Suppressor macrophage treated with lipopolysaccharide for 4 hours (primary cell): ENCODE measurements around the gene PARVB.

Source experiments
- DNase-seq: peaks from one replicate; pipeline ENCODE4 v3.0.0-alpha.2; 2020

The PARVB gene, protein sequence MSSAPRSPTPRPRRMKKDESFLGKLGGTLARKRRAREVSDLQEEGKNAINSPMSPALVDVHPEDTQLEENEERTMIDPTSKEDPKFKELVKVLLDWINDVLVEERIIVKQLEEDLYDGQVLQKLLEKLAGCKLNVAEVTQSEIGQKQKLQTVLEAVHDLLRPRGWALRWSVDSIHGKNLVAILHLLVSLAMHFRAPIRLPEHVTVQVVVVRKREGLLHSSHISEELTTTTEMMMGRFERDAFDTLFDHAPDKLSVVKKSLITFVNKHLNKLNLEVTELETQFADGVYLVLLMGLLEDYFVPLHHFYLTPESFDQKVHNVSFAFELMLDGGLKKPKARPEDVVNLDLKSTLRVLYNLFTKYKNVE

DNA sequence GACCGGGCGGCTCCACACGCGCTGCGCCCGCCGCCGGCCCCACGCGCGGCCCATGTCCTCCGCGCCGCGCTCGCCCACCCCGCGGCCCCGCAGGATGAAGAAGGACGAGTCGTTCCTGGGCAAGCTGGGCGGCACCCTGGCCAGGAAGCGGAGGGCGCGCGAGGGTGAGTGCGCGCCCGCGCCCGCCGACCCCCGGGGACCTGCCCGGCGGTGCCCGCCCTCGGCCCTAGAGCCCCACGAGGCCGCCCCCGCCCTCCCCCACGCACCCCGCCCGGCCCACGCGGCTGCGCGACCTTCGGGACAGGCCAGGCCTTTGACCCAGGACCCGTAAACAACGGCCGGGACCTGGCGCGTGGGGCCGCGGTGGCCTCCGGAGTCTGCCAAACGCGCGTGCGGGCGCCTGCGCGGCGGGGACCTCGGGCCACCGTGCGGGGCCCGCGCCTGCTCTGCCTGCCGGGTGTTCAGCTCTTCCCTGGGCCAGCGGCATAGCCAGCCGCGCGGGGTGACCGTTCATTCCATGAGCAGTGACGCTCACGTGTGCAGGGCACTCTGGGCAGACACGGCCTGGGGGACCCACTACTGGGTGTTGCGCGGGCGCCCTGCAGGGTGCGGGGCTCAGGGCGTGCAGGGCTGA, at the start of gene PARVB:
Gene PARVB (plus strand): TSS at position 15 of the 634 bp plus-strand sequence. CDS start 38 bp downstream, at position 53.
- DNase-seq = peak; percentile 59

DNA sequence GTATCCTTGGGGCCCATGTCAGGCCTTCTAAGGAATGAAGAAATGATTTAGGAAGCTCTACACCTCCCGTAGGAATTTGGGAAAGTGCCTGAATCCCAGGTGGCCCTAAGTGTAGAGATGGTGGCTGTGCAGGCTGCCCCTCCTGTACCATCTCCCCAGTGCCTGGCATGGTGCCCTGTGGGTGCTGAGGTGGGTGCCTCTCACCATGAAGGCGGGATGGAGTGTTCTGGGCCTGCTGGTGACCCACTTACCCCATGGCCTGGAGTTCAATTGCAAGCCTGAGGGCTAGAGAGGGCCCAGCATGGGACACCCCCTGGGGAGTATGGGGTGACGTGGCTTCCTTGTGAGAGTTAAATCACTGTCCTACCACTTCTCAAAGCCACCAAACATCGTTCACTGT, 49.1 kb upstream of the PARVB start:
- DNase-seq = no peak

DNA sequence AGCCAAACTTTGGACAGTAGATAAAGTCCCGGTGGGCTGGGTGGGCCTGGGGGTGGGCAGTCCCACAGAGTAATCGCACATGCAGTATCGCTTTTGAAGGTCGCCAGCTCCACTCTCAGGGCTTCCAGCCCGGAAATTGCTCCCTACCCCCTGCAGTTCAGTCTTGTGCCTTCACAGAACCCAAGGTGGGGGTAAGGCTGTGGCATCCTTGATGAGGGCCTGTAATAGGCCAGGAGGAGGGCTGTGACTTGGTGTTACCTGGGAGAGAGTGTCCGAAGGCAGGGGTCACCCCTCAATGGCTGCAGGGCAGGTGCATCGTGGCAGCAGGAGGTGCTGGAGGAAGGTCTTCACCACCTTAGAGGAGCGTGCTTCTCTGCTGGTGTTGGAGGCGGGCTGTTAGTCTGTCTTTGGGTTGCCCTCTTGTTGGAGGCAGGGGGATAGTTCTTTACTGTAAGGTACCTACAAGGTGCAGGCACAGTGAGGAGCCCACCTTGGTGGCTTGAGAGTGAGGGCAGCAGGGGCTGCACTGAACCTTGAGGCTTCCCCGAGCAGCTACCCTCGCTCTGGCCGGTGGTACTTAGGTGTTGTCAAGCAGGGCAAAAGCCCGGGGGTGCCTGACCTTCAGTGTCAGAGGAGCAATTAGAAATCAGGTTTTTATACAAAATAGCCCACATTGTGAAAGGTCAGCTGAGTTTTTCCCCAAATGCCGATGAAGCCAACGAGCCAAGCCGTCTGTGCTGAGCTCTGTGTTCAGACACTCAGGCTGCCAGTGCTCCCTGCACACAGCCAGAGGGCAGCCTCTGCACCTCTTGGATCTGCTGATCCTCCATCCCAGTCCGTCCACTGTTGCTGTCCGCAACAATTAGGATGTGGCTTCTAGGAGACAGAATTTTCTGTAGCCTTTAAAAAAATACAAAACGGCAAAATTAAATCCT, 47.0 kb upstream of the PARVB start:
- no peak for DNase-seq

DNA sequence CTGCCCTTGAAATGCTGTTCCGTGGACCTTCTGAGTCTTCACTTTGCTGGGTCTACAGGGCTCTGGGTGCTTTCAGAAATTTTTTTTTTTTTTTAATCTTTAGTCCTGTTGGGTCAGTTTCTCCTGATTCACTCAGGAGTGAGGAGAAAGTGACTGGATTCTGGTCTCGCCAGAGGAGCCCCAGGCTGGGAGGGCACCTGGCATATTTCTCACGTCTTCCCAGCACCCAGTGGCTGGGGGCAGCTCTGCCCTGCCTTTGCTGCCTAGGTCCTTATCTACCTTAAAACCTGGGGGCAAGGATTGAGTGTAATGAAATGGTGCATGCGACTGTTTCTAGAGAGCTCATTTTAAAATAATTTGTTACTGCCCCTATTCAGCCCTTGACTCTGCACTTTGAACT, 45.5 kb upstream of the PARVB start:
- no peak for DNase-seq

DNA sequence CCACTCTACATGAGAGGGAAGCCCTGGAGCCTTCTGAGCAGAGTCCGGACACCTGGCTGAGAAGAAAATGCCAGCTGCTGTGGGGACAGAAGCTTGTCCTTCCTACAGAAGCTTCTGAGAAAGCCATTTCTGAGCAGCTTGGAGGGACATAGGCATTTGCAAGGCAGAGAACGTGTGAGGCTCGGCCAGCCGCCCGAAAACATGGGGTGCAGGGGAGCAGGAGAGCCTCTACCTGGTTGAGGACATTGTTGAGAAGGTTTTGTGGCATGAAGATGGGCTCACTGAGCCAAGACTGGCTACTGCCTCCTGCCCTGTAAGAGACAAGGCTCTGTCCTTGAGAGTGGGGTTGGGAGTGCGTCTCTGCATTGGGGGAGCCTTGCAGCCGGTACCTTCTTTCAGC, 43.5 kb upstream of the PARVB start:
- DNase-seq = no peak

DNA sequence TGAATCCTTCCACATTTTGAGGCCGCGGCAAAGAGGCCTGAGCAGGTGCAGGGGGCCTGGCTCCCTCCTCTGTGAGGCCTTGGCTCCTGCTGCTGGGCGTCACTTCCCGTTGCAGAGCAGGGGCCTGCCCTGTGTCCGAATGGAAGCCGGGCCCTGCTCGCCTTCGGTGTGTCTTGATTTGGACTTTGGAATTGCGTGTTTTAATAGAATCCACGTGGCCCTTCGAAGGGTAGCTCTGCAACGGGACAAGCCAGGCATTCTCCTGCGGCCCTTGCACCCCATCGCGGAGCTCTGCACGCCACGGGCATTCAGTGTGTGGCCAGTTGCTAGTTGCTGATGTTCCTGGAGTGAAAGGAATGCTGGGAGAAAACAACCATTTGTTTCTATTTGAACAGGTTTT, 43.1 kb upstream of the PARVB start:
- no peak for DNase-seq

DNA sequence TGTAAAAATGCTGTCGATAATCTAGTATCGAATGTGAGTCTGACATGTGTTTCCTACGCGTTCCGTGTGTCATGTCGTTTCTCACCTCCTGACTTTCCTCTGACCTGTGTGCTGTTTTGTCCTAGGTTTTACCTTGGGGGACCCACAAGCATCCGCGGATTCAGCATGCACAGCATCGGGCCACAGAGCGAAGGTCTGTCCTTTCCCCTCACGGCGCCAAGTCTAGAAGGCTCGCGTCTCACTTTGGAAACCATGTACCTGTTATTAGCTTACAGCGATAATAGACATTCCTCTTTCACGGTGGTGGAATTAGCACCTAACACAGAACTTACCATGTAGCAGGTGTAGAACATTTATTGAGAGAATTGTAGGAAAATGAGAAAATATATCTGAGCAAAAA, 40.3 kb upstream of the PARVB start:
- no peak for DNase-seq

DNA sequence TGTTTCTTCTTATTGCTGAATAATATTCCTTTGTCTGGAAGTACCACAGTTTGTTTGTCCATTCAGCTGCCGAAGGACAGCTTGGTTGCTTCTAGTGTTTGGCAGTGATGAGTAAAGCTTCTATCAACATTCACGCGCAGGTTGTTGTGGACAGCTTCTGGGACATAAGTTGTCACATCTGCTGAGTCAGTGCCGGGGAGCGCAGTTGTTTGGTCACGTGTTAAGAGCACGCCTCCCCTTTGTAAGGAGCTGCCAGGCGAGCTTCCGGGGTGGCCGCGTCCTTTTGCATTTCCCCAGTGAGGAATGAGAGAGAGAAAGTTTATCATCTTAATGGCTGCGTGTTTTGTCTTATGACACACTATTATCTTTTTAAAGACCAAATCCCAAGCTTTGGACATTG, 38.6 kb upstream of the PARVB start:
- DNase-seq = no peak

DNA sequence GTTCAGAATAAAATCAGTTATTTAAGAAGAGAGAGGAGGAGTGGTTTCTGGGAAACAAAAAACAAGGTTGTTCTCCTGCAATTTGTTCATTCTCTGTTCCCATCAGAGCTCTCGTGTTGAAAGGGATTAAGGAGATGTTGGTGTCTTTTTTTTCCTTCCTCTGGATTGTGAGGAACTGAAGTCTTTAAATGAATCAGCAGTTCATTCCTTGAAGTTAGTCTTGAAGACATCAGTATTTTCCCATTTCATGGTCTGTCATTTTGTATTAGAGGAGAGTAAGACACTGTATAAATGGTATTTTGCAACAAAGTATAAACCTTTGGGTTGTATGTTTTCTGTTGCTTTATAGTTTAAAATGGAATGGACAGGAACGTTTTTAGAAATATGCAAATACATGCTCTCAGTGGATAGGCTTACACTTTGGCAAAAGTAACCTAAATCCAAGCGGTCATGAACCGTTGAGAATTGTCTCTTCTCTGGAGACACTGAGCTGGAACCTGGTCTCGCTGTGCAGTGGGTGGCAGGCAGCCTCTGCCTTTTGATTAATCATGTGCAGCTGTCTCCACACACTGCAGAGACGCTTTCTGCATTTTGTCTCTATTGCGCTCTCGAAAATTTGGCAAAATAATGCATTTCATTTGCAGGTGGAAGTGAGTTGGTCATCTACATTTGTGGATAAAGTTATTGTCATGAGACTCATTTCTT, 35.8 kb upstream of the PARVB start:
- DNase-seq = no peak

DNA sequence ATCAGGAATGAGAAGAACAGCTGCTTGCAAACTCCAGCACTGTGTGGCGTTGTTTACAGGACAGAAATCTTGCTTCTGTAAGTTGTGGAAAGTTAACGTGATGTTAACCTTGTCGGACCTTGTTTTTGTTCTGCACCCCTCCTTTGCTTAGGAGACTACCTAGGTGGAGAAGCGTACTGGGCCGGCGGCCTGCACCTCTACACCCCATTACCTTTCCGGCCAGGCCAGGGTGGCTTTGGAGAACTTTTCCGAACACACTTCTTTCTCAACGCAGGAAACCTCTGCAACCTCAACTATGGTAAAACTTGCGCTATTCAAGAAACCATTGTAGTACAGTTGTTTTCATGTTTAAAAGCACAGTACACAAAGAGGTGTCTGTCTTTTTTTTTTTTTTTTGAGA, 35.1 kb upstream of the PARVB start:
- DNase-seq = no peak

DNA sequence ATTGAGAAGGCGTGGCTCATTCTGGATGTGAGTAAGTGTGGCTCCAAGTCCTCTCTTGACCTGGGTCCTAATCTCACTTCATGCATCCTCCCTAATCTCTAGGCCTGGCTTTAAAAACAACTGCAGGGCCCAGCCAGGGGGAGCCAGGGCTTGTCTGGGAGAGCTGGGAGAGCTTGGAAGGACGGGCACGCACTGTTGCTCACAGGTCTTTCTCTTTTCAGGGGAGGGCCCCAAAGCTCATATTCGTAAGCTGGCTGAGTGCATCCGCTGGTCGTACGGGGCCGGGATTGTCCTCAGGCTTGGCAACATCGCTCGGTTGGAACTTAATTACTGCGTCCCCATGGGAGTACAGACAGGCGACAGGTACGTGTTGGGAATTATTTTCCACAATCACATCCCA, 34.1 kb upstream of the PARVB start:
- no peak for DNase-seq

DNA sequence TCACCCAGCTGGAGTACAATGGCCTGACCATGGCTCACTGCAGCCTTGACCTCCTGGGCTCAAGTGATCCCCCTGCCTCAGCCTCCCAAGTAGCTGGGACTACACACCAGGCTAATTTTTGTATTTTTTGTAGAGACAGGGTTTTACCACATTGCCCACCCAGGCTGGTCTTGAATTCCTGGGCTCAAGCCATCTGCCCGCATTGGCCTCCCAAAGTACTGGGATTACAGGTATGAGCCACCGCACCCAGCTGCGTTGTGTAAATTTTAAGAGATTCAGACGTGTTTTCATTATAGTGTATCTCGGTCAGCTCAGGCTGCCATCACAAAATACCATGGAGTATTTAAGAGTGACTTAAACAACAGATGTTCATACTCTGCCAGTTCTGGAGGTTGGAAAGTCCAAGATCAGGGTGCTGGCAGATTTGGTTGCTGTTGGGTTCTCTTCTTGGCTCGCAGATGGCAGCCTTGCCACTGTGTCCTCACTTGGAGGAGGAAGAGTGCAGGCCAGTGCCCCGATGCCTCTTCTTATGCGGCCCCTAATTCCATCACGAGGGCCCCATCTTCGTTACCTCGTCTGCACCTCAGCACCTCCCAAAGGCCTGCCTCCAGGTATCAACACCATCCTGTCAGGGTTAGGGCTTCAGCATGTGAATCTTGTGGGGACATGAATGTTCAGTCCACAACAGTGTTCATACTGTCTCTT, 32.6 kb upstream of the PARVB start:
- DNase-seq = no peak

DNA sequence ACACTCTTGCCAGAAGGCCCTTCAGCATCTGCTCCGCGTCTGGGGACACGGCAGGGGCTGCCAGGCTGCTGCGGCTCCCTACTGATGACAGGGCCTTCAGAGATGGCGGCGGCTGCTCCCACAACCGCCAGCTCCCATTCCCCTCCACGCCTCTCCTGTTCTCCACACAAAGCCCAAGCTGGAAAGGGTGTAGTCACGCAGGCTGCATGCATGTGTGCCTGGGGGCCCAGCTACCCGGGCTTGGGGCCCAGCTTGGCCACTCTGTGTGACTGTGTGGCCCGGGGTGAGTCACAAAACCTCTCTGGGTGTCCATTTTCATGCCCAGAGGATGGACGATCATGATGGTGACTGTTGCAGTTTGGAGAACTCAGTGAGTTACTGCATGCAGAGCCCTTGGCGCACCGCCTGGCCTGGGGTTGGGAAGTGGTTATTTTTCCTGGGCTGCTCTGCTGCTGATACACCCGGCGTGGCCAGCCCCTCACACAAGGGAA, 31.7 kb upstream of the PARVB start:
- no peak for DNase-seq

DNA sequence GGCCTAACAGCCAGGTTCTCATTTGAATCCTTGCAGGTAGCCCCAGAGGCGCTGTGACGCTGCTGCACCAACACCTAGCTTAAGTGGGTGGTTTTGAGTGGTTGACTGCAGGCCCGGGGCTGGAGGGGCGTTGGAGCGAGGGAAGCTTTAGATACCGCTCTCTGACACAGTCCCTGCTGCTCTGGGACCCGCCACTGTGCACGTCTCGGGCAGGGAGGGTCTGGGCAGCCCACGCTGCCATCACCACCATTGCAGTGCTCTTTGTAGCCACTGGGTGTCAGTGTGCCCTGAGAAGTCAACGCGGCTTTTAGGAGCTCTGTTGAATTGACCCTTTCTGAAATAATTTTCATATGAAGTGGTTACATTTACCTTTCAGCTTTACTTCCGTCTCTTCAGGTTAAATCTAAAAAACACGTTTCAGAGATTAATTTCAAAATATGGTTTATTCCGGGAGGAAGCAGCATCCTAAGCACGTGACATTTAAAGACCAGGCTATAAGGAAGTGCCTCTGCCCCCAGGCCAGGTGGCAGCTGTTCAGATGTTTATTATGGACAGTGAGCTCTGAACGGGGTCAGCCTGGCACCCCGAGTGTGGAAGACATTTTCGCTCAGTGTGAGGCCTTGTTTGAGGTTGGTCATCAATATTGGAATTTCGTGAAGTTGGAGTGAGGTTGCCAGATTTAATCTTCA, 30.9 kb upstream of the PARVB start:
- DNase-seq = peak; percentile 73

DNA sequence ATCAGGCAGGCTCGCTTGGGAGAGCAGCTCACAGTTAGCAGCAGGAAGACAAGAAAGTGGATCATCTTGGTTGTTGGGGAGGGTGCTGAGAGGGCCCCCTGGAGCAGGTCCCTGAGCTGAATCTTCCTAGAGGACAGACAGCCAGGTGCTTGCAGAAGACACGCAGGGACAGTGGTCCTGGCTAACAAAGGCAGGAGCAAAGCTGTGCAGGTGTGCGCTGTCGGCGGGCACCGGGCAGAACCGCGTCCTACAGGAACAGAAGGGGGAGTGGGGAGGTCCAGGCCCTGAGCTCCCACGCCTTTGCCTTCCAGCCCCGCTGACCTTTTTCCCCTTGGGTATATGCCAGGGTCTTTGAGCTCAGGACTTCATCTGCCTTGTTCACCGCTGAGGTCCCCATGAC, 30.1 kb upstream of the PARVB start:
- no peak for DNase-seq

DNA sequence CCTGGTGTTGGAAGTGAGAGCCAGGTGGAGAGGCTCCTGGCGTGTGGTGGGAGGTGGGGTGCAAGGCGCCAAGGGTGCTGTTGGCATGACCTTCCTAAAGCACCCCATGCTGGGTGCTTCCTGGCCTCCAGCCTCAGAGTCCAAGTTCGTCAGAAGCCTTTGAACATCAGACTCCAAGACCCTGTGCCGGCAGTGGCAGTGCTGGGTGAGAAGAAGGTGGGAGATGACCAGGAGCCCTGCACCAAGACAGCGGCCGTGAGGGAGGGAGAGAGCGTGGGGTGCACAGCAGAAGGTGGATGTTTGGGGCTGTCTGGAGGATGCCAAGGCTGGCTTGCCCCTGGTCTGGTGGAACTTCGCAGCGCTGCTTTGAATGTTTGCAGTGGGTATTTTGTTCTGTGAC, 29.7 kb upstream of the PARVB start:
- no peak for DNase-seq

DNA sequence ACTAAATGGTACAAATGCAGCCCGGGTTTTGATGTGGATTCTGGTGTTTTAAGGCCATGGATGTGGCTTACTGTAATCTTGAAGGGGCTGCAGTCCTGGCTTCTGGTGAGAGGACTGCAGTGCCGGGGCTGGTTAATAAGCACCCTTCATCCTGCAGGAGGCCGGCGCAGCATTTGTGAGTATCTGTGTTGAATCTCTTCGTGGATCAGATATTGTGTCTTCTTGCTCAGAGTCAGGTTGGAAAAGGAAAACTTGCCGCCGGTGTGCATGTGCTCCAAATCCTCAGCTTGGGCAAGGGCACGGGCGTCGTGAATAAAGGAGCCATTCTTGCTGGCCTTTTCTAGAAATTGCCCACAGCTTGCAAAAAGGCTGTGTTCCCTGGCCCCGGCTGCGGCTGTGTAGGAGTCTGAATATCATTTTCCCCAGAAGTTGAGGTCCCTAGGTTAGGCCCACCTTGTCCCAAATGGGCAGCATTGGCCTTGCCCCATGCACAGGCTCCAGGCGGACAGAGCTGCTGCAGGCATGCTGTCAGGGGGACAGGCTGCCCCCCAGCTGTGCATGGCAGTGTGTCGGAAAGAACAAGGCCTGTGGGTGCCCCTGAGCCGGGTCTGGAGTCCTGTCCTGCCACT, 28.9 kb upstream of the PARVB start:
- DNase-seq = no peak

DNA sequence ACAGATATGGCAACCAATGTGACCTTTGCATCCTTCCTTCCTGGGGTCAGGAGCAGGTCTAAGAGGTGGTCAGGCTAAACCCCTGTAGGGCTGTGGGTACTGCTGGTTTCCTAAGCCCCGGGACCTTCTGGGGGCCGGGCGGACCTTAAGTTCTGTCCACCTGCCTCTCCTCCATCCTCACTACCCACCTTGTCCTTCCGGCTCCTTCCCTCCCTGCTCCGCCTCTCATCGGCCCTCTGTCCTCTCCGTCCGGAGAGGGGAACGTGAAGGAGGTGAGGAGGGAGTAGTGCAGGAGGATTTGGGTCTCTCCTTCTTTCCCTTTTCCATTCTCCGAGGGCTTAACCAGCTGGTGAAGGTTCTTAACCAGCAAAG, 28.3 kb upstream of the PARVB start:
- no peak for DNase-seq

DNA sequence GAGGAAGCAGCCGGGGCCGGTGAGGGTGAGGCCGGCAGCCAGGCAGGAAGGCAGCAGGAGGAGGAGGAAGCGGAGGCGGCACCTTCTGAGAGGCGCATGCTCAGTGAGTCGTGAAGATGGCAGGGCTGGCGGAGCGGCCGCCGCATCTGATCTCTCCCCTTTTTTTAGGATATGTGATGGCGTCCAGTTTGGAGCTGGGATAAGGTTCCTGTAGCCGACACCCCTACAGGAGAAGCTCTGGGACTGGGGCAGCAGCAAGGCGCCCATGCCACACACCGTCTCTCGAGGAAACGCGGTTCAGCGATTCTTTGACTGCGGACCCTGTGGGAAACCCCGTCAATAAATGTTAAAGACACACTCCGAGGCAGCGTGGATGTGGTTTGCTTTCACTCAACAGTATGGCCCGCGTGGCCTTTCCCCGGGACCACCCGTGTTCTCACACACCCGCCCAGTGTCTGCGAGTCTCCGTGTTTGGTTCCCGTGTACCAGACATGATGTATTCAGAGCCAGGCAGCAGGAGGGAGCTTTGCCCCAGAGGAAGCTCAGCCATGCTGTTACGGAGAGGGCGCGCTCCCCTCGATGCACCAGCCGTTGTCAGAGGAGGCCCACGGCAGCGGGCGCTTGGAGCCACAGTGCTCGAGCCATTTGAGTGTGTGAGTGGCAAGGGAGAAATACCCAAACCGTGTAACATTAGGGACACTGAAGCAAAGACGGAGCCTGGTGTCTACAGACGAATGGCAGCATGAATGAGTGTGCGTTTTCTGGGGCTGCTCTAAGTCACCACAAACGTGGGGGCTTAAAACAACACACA, 27.7 kb upstream of the PARVB start:
- DNase-seq = peak; percentile 74

DNA sequence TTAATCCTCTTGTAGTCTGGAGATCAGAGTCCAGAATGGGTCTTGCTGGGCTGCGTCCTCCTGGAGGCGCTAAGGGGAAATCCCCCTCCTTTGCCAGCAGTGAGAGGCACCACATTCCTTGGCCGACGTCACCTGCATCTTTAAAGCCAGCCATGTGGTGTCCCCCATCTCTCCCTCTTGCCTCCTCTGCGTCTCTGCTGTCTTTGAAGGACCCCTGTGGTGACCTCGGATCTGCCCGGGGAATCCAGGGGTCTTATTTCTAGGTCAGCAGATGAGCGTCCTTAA, 27.2 kb upstream of the PARVB start:
- DNase-seq = no peak
